HG03565 (cell line): ENCODE results near the gene YPEL2.
"Not testable (repeated sequence)": the region's sequence is repeated elsewhere in the genome, so short reads cannot be mapped to it uniquely, and the experiment has no call there.

Experiments
- ATAC-seq: cut with Tn5 transposase; IDR thresholded peaks from one replicate; pipeline ENCODE4 v1.9.1; 2021; ENCODE audit warnings: mild to moderate bottlenecking, moderate library complexity; ENCODE audit not compliant: unreplicated experiment

YPEL2 gene

GRCh38 chr17:59331129-59331928 is at the start of gene YPEL2:
Gene YPEL2 (plus strand): TSS chr17:59331655. CDS start chr17:59353410, 21,755 bp downstream.
- peak; percentile 81 for ATAC-seq

- no peak for ATAC-seq
Measured at GRCh38 chr17:59284317-59284716, 47.1 kb upstream of the YPEL2 start.

- ATAC-seq = no peak
Measured at GRCh38 chr17:59287452-59287851, 44.0 kb upstream of the YPEL2 start.

GRCh38 chr17:59287891-59288290 is 43.6 kb upstream of the YPEL2 start:
- ATAC-seq = no peak

GRCh38 chr17:59289981-59290301 is 41.5 kb upstream of the YPEL2 start:
- no peak for ATAC-seq

GRCh38 chr17:59290302-59290998 is 41.0 kb upstream of the YPEL2 start:
- ATAC-seq = not testable (repeated sequence)

- ATAC-seq = no peak
Measured at GRCh38 chr17:59292174-59292523, 39.3 kb upstream of the YPEL2 start.

- no peak for ATAC-seq
Measured at GRCh38 chr17:59296190-59296589, 35.3 kb upstream of the YPEL2 start.

GRCh38 chr17:59298521-59298920 is 32.9 kb upstream of the YPEL2 start:
- ATAC-seq = no peak

- ATAC-seq = no peak
Measured at GRCh38 chr17:59299400-59300092, 31.9 kb upstream of the YPEL2 start.

GRCh38 chr17:59300941-59301340 is 30.5 kb upstream of the YPEL2 start:
- ATAC-seq = no peak

- ATAC-seq = no peak
Measured at GRCh38 chr17:59304811-59305210, 26.6 kb upstream of the YPEL2 start.

- no peak for ATAC-seq
Measured at GRCh38 chr17:59310263-59310920, 21.1 kb upstream of the YPEL2 start.

- no peak for ATAC-seq
Measured at GRCh38 chr17:59311051-59311468, 20.4 kb upstream of the YPEL2 start.

GRCh38 chr17:59311521-59311920 is 19.9 kb upstream of the YPEL2 start:
- not testable (repeated sequence) for ATAC-seq

GRCh38 chr17:59315866-59316265 is 15.6 kb upstream of the YPEL2 start:
- no peak for ATAC-seq

- no peak for ATAC-seq
Measured at GRCh38 chr17:59327121-59327980, 4.1 kb upstream of the YPEL2 start.

- ATAC-seq = no peak
Measured at GRCh38 chr17:59327981-59328290, 3.5 kb upstream of the YPEL2 start.

GRCh38 chr17:59328601-59329000 is 2.9 kb upstream of the YPEL2 start:
- no peak for ATAC-seq

- ATAC-seq = no peak
Measured at GRCh38 chr17:59329176-59330052, 2.0 kb upstream of the YPEL2 start.
